Urinary bladder (tissue), 4 donors: ENCODE results near the gene AQP2. TPM values are rescaled to one million over a fixed set of nuclear protein-coding genes. Genes with fewer than 3 reads are reported as not detected.

Experiments used
- DNase-seq: peaks from one replicate; pipeline ENCODE4 v3.0.0-alpha.2; 2015; ENCODE audit errors: extremely low spot score
- H3K27ac ChIP-seq: one replicate; pipeline ENCODE4 v1.5.1; 2013; ENCODE audit warnings: low read depth, mild to moderate bottlenecking, moderate library complexity
- H3K36me3 ChIP-seq: one replicate; pipeline ENCODE4 v1.6.1; 2013; ENCODE audit warnings: mild to moderate bottlenecking, moderate library complexity; ENCODE audit not compliant: insufficient read depth
- H3K4me1 ChIP-seq: one replicate; pipeline ENCODE4 v1.6.1; 2013; ENCODE audit warnings: mild to moderate bottlenecking, moderate library complexity; ENCODE audit not compliant: insufficient read depth
- H3K4me3 ChIP-seq: one replicate; pipeline ENCODE4 v1.5.1; 2013; ENCODE audit warnings: low read depth, low read length
- WGBS: extraction: QIAGEN DNeasy Blood & Tissue Kit; methylation state at CpG from one replicate; pipeline ENCODE4 v1.1.7; 2013; 5-methylcytosine and 5-hydroxymethylcytosine counted together
- polyA plus RNA-seq: library from polyadenylated mRNA; stranded (reverse); fragments of 200-250 nt; gene quantifications from one replicate; pipeline ENCODE4 v1.2.3, GENCODE V29; 2013
- total RNA-seq: library from RNA; depleted of rRNA; stranded (reverse); fragments of >200 nt; gene quantifications from one replicate; pipeline ENCODE4 v1.2.3, GENCODE V29; 2014
- donor health status: healthy with polysubstance abuse.
- donor health status: healthy.

AQP2 gene
- total and polyA plus RNA-seq, 2 donors = 0.04 TPM; not detected in 1

GRCh38 chr12:49941556-49942511, 8.7 kb upstream of the AQP2 start:
- Histone ChIP-seq H3K4me3 (no peak overlapping the region), H3K4me1 (no peaks in the 10 kb centered on the region), H3K36me3 (no peaks in the 10 kb centered on the region), H3K27ac (no peak overlapping the region)
- DNase-seq = no peak
- 86% methylated on average over 13 of the region's 13 CpGs for WGBS

- WGBS = 99% methylated on average over 3 of the region's 3 CpGs
- Histone ChIP-seq H3K4me1 (no peaks in the 10 kb centered on the region), H3K4me3 (no peak overlapping the region), H3K36me3 (no peaks in the 10 kb centered on the region), H3K27ac (no peak overlapping the region)
- no peak for DNase-seq
These were observed 8.0 kb upstream of the AQP2 start for GRCh38 chr12:49942512-49942893.

GRCh38 chr12:49942921-49943624, 7.5 kb upstream of the AQP2 start:
- Histone ChIP-seq H3K4me1 (no peaks in the 10 kb centered on the region), H3K36me3 (no peaks in the 10 kb centered on the region), H3K4me3 (no peak overlapping the region), H3K27ac (no peak overlapping the region)
- no peak for DNase-seq
- 79% methylated on average over 14 of the region's 14 CpGs for WGBS

- Histone ChIP-seq H3K27ac (no peak overlapping the region), H3K4me3 (no peak overlapping the region), H3K4me1 (no peaks in the 10 kb centered on the region), H3K36me3 (no peaks in the 10 kb centered on the region)
- 91% methylated on average over 1 of the region's 1 CpG for WGBS
- DNase-seq = no peak
These were observed 6.9 kb upstream of the AQP2 start for GRCh38 chr12:49943625-49943960.

- no peak overlapping the region for H3K27ac ChIP-seq
- no peak for DNase-seq
- no peaks in the 10 kb centered on the region for H3K36me3 ChIP-seq
- no peaks in the 10 kb centered on the region for H3K4me1 ChIP-seq
- WGBS = 94% methylated on average over 5 of the region's 5 CpGs
- H3K4me3 ChIP-seq = no peak overlapping the region
These were observed 6.5 kb upstream of the AQP2 start for GRCh38 chr12:49944046-49944445.

GRCh38 chr12:49944718-49945117, 5.8 kb upstream of the AQP2 start:
- no peak overlapping the region for H3K27ac ChIP-seq
- H3K36me3 ChIP-seq = no peaks in the 10 kb centered on the region
- no peak overlapping the region for H3K4me3 ChIP-seq
- no peak for DNase-seq
- no peaks in the 10 kb centered on the region for H3K4me1 ChIP-seq
- WGBS = 98% methylated on average over 3 of the region's 3 CpGs

GRCh38 chr12:49945394-49946080, 5.0 kb upstream of the AQP2 start:
- no peak overlapping the region for H3K4me3 ChIP-seq
- no peak for DNase-seq
- no peak overlapping the region for H3K27ac ChIP-seq
- H3K36me3 ChIP-seq = no peaks in the 10 kb centered on the region
- 12% methylated on average over 28 of the region's 28 CpGs for WGBS
- H3K4me1 ChIP-seq = no peaks in the 10 kb centered on the region

GRCh38 chr12:49946086-49946485, 4.5 kb upstream of the AQP2 start:
- 89% methylated on average over 9 of the region's 9 CpGs for WGBS
- Histone ChIP-seq H3K36me3 (no peaks in the 10 kb centered on the region), H3K27ac (no peak overlapping the region), H3K4me1 (no peaks in the 10 kb centered on the region), H3K4me3 (no peak overlapping the region)
- DNase-seq = no peak

GRCh38 chr12:49946497-49946896, 4.0 kb upstream of the AQP2 start:
- no peaks in the 10 kb centered on the region for H3K4me1 ChIP-seq
- 82% methylated on average over 3 of the region's 3 CpGs for WGBS
- DNase-seq = no peak

GRCh38 chr12:49947593-49948226, 2.8 kb upstream of the AQP2 start:
- H3K4me1 ChIP-seq = no peaks in the 10 kb centered on the region
- H3K36me3 ChIP-seq = no peaks in the 10 kb centered on the region
- H3K4me3 ChIP-seq = no peak overlapping the region
- DNase-seq = no peak
- whole genome bisulfite sequencing = 83% methylated on average over 7 of the region's 7 CpGs
- no peak overlapping the region for H3K27ac ChIP-seq

More at GRCh38 chr12:49946497-49946896, 4.0 kb upstream of the AQP2 start:
- no peak overlapping the region for H3K4me3 ChIP-seq
- no peaks in the 10 kb centered on the region for H3K36me3 ChIP-seq
- H3K27ac ChIP-seq = no peak overlapping the region

- Histone ChIP-seq H3K36me3 (no peaks in the 10 kb centered on the region), H3K27ac (no peak overlapping the region), H3K4me1 (no peaks in the 10 kb centered on the region), H3K4me3 (no peak overlapping the region)
- no peak for DNase-seq
- WGBS = 90% methylated on average over 13 of the region's 13 CpGs
These were observed 1.4 kb upstream of the AQP2 start for GRCh38 chr12:49948866-49949845.

GRCh38 chr12:49949866-49950265, 671 bp upstream of the AQP2 start:
- no peak overlapping the region for H3K27ac ChIP-seq
- no peak for DNase-seq
- 96% methylated on average over 3 of the region's 3 CpGs for WGBS
- no peaks in the 10 kb centered on the region for H3K4me1 ChIP-seq
- H3K36me3 ChIP-seq = no peaks in the 10 kb centered on the region
- H3K4me3 ChIP-seq = no peak overlapping the region
